Kidney epithelial cell (primary cell): ENCODE data around the gene CDKAL1. TPM values are rescaled to one million over a fixed set of nuclear protein-coding genes. Genes with fewer than 3 reads are reported as not detected.

ENCODE experiments used
- DNase-seq: peaks from one replicate; pipeline ENCODE4 v3.0.0-alpha.2; 2010; ENCODE audit warnings: low read depth
- H3K27me3 ChIP-seq: 2 replicates; pipeline ENCODE4 v1.6.0; 2011; ENCODE audit warnings: low read length; ENCODE audit not compliant: control insufficient read depth, insufficient read depth
- H3K36me3 ChIP-seq: 2 replicates; pipeline ENCODE4 v1.5.1; 2011; ENCODE audit warnings: low read length; ENCODE audit not compliant: control insufficient read depth, insufficient read depth
- H3K4me3 ChIP-seq: 2 replicates; pipeline ENCODE4 v1.5.1; 2011; ENCODE audit warnings: low read depth, mild to moderate bottlenecking, control low read depth, low read length
- CTCF ChIP-seq: IDR thresholded peaks from 2 replicates; pipeline ENCODE4 v1.5.1; 2011; ENCODE audit warnings: mild to moderate bottlenecking, moderate library complexity, low read length, control low read depth, inconsistent platforms; ENCODE audit not compliant: insufficient read depth, poor library complexity, severe bottlenecking
- total RNA-seq: library from RNA; depleted of rRNA; stranded (reverse); fragments of >200 nt; gene quantifications from 2 replicates; pipeline ENCODE4 v1.2.3, GENCODE V29; 2015

CDKAL1 gene
- total RNA-seq, 1 donor from 2014 or later, result 15.0 TPM

GRCh38 chr6:20870021-20870420 is 335.8 kb downstream of the CDKAL1 start:
- TF ChIP-seq CTCF, result no peak
- DNase-seq, result no peak

GRCh38 chr6:20870493-20870892 is 336.2 kb downstream of the CDKAL1 start:
- H3K4me3 ChIP-seq, result no peak overlapping the region
- no peak for DNase-seq
- TF ChIP-seq CTCF, result no peak
- H3K27me3 ChIP-seq, result no peaks in the 10 kb centered on the region
- no peaks in the 10 kb centered on the region for H3K36me3 ChIP-seq

More at GRCh38 chr6:20870021-20870420, 335.8 kb downstream of the CDKAL1 start:
- no peaks in the 10 kb centered on the region for H3K27me3 ChIP-seq
- no peaks in the 10 kb centered on the region for H3K36me3 ChIP-seq
- H3K4me3 ChIP-seq, result no peak overlapping the region

GRCh38 chr6:20873425-20874190 is 339.4 kb downstream of the CDKAL1 start:
- no peaks in the 10 kb centered on the region for H3K27me3 ChIP-seq
- no peak for DNase-seq
- H3K36me3 ChIP-seq, result no peaks in the 10 kb centered on the region
- peak; percentile 31 for TF ChIP-seq CTCF
- no peak overlapping the region for H3K4me3 ChIP-seq

- TF ChIP-seq CTCF, result peak; percentile 55
- Histone ChIP-seq H3K36me3 (no peaks in the 10 kb centered on the region), H3K4me3 (no peak overlapping the region), H3K27me3 (no peaks in the 10 kb centered on the region)
- no peak for DNase-seq
These were observed 341.2 kb downstream of the CDKAL1 start for GRCh38 chr6:20875369-20875963.

- no peak for DNase-seq
- no peak for TF ChIP-seq CTCF
- Histone ChIP-seq H3K4me3 (no peak overlapping the region), H3K36me3 (no peaks in the 10 kb centered on the region), H3K27me3 (no peaks in the 10 kb centered on the region)
These were observed 341.8 kb downstream of the CDKAL1 start for GRCh38 chr6:20876036-20876435.
